Measurements from ENCODE around the gene AK5.
"Not testable (repeated sequence)": the region's sequence is repeated elsewhere in the genome, so short reads cannot be mapped to it uniquely, and the experiment has no call there.

Gene AK5

GRCh38 chr1:77499466-77499865, 217.6 kb downstream of the AK5 start:
- no peak for DNase-seq (ENCODE audit: low read depth)

DNA sequence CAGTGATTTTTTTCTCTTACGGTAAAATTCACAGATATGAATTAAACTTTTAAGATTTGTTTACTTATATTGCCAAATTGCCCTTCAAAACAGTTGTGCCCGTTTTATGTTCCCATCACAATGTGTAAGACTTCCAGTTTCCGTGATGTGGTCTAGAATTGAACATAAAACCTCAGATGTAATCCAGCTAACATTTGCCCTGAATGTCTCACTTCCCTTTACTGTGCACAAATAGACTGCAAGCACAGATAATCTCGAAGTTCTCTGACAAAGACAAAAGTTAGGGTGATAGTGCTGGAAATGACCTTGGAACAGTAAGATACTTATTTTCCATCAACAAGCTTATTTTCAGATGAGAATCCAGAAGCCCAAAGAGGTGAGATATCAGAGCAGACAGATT, 223.2 kb downstream of the AK5 start:
- no peak for DNase-seq (ENCODE audit: low read depth)

- DNase-seq (ENCODE audit: low read depth) = no peak
Observed at GRCh38 chr1:77506771-77507170, 225.0 kb downstream of the AK5 start.

GRCh38 chr1:77509051-77509492, 227.3 kb downstream of the AK5 start:
- DNase-seq (ENCODE audit: low read depth) = no peak

- no peak for DNase-seq (ENCODE audit: low read depth)
Observed at GRCh38 chr1:77509898-77510297, 228.1 kb downstream of the AK5 start.

DNA sequence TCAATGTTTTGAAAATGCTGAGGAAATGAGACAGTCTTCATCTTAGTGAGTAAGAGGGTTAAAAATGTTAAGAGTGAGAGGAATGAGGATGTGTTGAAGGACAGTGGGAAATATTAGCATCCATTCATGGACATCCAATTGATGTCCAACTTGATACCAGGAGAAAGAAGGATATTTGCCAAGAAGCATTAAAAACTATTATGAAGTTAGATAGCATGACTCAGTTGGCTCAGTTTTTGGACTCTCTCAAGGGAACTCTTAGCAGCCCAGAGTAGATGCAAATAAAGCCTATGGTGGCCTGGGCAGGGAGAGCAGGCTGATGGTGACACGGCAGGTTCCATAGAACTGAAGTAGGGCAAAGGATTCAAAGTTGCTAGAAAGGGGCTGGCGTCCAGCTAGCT, 229.6 kb downstream of the AK5 start:
- DNase-seq (ENCODE audit: low read depth) = no peak

GRCh38 chr1:77512650-77513049, 230.8 kb downstream of the AK5 start:
- DNase-seq (ENCODE audit: low read depth) = not testable (repeated sequence)

DNA sequence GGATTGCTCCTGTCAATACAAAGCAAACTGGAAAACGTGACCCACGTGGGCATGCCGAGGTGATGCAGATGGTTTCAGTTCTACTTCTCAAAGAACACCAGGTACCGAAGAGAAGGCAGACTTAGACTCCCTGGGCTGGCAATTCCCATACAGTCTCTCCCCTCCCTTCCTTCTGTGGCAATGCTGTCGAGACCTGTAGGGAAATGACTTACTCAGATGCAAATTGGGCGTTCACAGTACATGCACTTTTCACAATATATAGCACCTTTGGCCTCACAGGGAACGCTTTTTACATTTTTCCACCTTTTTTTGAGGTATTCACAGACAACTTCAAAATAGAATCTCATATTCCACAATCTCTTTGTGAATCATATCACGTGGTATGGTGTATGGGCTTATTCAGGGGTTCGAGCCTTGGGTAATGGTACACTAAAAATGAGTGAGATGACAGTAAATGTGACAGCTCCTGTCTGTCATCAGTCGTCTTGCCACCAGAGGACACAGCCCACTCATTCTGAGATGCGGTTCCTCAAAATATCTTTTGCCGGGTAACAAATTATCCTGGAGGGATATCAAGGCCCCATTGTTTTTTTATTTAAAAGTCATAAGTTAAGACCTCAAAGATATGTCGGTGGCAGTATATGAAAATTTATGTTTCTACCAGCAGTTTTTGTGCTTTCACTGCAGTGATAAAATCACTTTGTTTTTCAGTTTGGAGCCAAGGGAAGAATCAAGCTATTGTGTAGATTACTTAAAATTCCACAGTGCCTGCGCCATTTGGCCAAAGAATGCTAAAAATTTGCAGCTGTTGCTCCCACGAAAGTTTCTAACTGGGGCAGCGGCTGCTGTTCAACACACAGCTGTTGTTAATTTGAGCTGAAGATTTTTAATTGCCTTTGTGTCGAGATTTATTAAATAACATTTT, 232.3 kb downstream of the AK5 start:
- no peak for DNase-seq (ENCODE audit: low read depth)

- DNase-seq (ENCODE audit: low read depth) = no peak
Observed at GRCh38 chr1:77514921-77515776, 233.3 kb downstream of the AK5 start.

GRCh38 chr1:77516106-77516505, 234.3 kb downstream of the AK5 start:
- DNase-seq (ENCODE audit: low read depth) = no peak

DNA sequence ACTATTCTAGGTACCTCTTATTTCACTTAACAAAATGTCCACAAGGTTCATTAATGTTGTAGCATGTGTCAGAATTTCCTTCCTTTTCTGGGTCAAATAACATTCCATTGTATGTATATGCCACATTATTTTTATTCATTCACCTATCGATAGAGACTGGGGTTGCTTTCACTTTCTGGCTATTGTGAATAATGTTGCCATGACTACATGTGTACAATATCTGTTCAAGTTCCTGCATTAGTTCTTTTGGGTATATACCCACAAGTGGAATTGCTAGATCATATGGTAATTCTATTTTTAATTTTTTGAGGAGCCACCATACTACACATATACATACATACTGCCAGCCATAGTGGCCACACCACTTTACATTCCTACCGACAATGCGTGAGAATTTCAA, 242.2 kb downstream of the AK5 start:
- DNase-seq (ENCODE audit: low read depth) = no peak

- not testable (repeated sequence) for DNase-seq (ENCODE audit: low read depth)
Observed at GRCh38 chr1:77531149-77531548, 249.3 kb downstream of the AK5 start.

- DNase-seq (ENCODE audit: low read depth) = not testable (repeated sequence)
Observed at GRCh38 chr1:77531596-77532280, 249.9 kb downstream of the AK5 start.

DNA sequence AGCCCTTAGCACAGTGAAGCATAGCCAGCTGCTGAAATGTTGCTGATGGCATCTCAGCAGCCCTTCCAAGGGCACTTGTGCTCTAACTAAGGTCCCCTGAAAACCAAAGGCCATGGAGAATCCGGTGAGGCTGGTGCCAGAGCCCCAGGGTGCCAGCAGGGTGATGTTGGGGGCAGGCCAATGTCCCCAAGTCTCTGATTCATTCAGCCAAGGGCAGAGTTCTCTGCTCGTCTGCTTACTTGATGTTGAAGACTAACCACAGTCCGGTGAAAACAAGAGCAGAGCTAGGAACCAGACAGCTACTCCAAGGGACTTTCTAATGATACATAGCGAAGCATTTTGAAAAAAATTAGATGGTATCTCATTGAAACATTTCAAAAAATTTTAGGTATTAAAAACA, 250.8 kb downstream of the AK5 start:
- DNase-seq (ENCODE audit: low read depth) = no peak

DNA sequence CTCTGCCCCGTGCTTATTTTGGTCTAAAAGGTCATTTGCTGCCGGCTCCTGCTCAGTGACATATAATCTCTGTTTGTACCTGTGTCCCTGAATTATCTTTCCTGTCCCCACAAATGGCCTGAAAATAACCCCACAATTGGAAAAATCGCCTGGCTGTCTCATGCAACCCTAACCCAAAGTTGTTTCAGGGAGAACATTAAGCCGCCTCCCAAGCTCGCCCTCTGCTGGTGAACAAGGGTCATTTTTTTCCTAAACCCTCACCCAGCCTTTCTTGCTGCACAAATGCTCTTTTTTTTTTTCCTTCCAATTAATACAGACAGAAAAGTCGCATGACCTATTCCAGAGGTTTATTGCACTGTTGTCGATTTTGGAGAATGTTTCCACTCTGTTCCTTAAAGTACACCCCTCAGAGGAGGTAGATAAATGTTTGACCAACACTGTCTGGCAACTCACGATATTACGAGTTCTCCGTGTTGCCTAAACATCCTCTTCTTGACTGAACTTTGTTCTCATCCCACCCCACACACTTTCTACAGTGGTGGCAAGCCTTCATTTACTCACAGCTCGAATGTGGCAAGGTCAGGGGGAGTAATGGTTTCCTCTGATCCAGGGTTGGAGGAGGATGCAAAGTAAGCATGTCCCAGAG, 252.0 kb downstream of the AK5 start:
- DNase-seq (ENCODE audit: low read depth) = peak; percentile 20

DNA sequence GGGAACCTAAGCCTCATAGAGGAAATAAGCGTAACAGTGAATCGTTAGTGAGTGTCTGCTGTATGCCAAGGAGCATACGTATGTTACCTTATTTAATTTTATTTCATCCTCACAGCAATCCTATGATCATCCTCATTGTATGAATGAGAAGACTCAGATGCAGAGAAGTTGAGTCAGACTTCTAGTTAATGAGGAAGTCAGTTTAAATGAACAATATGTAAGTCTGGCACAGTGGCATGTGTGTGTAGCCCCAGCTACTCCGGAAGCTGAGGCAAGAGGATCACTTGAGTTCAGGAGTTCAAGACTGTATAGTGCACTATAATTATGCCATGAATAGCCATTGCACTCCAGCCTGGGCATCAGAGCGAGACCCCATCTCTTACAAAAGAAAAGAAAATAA, 252.6 kb downstream of the AK5 start:
- no peak for DNase-seq (ENCODE audit: low read depth)

DNA sequence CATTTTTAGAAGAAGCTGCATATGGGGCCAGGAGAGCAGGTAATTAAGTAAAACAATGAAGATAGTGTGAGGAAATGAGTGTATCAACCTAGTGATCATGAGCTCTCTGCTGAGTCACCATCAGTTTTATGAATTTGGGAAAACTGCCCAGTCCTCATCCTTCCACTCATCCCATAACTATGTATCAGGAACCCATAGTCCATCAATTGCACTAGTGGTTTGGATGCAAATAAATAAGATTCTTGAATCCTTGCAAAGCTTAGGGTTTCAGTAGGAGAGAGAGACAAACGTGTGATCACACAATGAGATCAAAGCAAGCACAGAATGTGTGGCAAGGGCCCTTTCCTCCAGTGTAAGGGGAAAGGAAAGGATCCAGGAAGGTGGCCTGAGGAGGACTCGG, 255.0 kb downstream of the AK5 start:
- no peak for DNase-seq (ENCODE audit: low read depth)

DNA sequence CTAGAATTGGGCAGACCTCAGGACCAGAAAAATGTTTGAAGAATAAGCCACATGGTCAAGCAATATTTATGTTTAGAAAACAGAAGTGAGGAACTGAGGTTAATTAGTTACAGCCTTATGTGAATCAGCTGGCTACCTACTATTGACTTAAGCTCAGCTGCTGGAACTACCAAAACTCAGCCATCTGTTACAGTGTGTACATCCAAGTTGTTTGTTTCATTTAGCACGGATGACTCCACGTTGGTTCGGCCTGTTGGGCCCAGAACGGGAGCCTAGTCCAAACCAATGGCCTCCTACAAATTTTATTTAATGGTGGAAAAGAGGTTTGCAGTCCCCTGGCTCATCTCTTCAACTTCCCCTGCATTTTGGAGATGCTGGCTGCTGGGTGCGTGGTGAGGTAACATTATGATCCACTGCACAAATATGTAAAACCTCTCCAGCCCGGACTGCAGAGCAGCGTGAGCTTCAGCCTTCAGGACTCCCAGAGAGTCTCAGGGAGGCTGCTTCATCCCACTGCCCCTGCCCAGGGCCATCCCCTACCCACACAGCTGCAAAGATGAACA, 257.2 kb downstream of the AK5 start:
- DNase-seq (ENCODE audit: low read depth) = no peak

GRCh38 chr1:77539519-77540142, 257.8 kb downstream of the AK5 start:
- no peak for DNase-seq (ENCODE audit: low read depth)

DNA sequence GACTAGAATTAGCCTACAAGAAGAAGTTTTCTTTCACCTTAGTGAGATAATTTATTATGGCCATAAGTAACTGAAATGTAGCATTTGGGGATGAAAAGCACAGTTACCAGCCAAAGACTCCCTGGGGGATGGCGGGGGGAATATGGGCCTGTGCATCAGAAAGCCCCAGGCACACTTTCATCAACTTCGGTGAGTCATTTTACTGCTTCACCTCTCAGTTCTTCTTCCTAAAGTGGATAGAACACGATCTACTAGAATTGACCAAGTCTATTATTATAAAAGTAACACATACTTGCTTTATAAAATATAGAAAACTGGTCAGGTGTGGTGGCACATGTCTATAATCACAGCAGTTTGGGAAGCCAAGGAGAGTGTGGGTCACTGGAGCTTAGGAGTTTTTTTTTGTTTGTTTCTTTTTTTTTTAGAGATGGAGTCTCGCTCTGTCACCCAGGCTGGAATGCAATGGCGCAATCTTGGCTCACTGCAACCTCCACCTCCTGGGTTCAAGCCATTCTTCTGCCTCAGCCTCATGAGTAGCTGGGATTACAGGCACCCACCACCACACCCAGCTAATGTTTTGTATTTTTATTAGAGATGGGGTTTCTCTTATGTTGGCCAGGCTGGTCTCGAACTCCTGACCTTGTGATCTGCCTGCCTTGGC, 258.8 kb downstream of the AK5 start:
- DNase-seq (ENCODE audit: low read depth) = no peak

DNA sequence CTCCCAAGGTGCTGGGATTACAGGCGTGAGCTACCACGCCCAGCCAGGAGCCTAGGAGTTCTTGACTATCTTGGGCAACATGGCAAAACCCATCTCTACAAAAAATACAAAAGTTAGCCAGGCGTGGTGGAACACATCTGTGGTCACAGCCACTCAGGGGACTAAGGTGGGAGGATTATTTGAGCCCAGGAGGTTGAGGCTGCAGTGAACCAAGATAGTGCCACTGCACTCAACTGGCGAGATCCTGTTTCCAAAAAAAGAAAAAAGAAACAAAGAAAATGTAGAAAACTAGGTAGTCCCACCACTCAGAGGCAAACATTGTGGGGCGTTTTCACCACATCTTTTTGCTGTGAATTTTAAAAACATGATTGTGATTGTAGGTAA, 259.3 kb downstream of the AK5 start:
- DNase-seq (ENCODE audit: low read depth) = no peak

Data from stimulated activated CD8-positive, alpha-beta memory T cell treated with anti-CD3 and anti-CD28 coated beads, Interleukin-15, amount 100 ng/mL, for 1 hour (primary cell).